ENCODE results near the gene XPO6. TPM values are rescaled to one million over a fixed set of nuclear protein-coding genes. Genes with fewer than 3 reads are reported as not detected.

XPO6 gene
- total RNA-seq, 4 donors from 2014 or later, result 69.0 to 90.8 (median 76.0) TPM

- no peak overlapping the region for H3K27ac ChIP-seq
- 59 to 74% methylated on average over 4 of the region's 4 CpGs for WGBS, 2 donors
- peaks cover 4 to 67% (median 19%) of the 10 kb centered on the region in 3 donors for H3K4me1 ChIP-seq
- no peaks in the 10 kb centered on the region for H3K27me3 ChIP-seq
- peaks cover 0 to 57% (median 11%) of the 10 kb centered on the region in 3 donors for H3K36me3 ChIP-seq
- intact Hi-C loops (cut with DNase I), result no loop called here
- DNase-seq, result no peak
- H3K9me3 ChIP-seq, result no peaks in the 10 kb centered on the region
- no peak for TF ChIP-seq CTCF (IDR thresholded peaks at IDR 0.05)
- TF ChIP-seq POLR2A (IDR thresholded peaks at IDR 0.05), result no peak
- no peak overlapping the region for H3K4me3 ChIP-seq
These were observed 2.9 kb downstream of the XPO6 start for GRCh38 chr16:28208824-28209223.

- no peak overlapping the region for H3K27ac ChIP-seq
- H3K4me1 ChIP-seq, result peaks cover 4 to 73% (median 19%) of the 10 kb centered on the region in 3 donors
- no peak for DNase-seq
- WGBS, 2 donors, result 89 to 90% methylated on average over 4 of the region's 4 CpGs
- H3K9me3 ChIP-seq, result no peaks in the 10 kb centered on the region
- TF ChIP-seq POLR2A (IDR thresholded peaks at IDR 0.05) (no peak), CTCF (IDR thresholded peaks at IDR 0.05) (no peak)
- no peaks in the 10 kb centered on the region for H3K27me3 ChIP-seq
- no peak overlapping the region for H3K4me3 ChIP-seq
- H3K36me3 ChIP-seq, result peaks cover 0 to 64% (median 11%) of the 10 kb centered on the region in 3 donors
- intact Hi-C loops (cut with DNase I), result no loop called here
These were observed 3.6 kb downstream of the XPO6 start for GRCh38 chr16:28208131-28208530.

DNA sequence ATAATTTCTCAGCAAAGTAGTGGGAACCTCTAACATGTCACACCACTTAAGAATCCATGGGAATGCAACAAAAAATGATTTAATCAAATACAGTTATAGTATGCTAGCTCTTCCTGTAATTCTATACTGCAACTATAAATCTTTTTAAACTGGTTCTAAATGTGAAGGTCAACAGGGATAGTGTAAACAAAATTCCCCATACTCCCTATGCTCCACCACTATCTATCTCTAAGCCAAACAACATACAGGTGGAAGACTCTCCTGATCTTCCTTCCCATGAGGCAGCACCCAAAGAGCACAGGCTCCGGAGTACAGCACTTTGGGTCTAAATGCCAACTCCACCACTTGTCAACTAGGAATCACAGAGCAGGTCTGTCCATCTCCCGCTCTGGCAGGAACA lies 4.4 kb downstream of the XPO6 start:
- Histone ChIP-seq H3K36me3 (peaks cover 0 to 71% (median 11%) of the 10 kb centered on the region in 3 donors), H3K4me1 (peaks cover 2 to 68% (median 17%) of the 10 kb centered on the region in 3 donors), H3K27ac (no peak overlapping the region), H3K9me3 (no peaks in the 10 kb centered on the region), H3K4me3 (no peak overlapping the region), H3K27me3 (no peaks in the 10 kb centered on the region)
- DNase-seq, result no peak
- no peak for TF ChIP-seq POLR2A (IDR thresholded peaks at IDR 0.05)
- no peak for TF ChIP-seq CTCF (IDR thresholded peaks at IDR 0.05)
- 89 to 100% methylated on average over 1 to 2 of the region's 2 CpGs for WGBS, 2 donors
- intact Hi-C loops (cut with DNase I), result no loop called here

DNA sequence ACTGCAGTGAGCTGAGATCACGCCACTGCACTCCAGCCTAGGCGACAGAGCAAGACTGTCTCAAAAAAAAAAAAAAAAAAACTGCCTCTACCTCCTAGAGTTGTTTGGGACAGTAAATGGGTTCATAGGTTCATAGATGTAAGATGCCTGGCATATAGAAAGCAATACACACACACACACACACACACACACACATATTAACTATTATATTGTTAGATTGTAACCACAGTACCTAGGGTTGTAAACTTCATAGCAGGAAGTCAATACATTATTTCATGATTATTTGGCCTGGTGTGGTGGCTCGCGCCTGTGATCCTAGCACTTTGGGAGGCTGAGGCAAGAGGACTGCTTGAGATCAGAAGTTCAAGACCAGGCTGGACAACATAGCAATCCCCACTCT lies 5.8 kb downstream of the XPO6 start:
- Histone ChIP-seq H3K36me3 (peaks cover 0 to 85% (median 11%) of the 10 kb centered on the region in 3 donors), H3K4me1 (peaks cover 0 to 61% (median 14%) of the 10 kb centered on the region in 3 donors), H3K27me3 (no peaks in the 10 kb centered on the region), H3K9me3 (no peaks in the 10 kb centered on the region), H3K27ac (no peak overlapping the region), H3K4me3 (no peak overlapping the region)
- intact Hi-C loops (cut with DNase I), result no loop called here
- DNase-seq, result no peak
- WGBS, 2 donors, result 96 to 100% methylated on average over 3 to 4 of the region's 4 CpGs
- TF ChIP-seq POLR2A (IDR thresholded peaks at IDR 0.05) (no peak), CTCF (IDR thresholded peaks at IDR 0.05) (no peak)

GRCh38 chr16:28205117-28205899 lies 6.5 kb downstream of the XPO6 start:
- Histone ChIP-seq H3K4me3 (no peak overlapping the region), H3K36me3 (peaks cover 0 to 92% (median 11%) of the 10 kb centered on the region in 3 donors), H3K27me3 (no peaks in the 10 kb centered on the region), H3K9me3 (no peaks in the 10 kb centered on the region), H3K27ac (no peak overlapping the region), H3K4me1 (peaks cover 0 to 54% (median 10%) of the 10 kb centered on the region in 3 donors)
- DNase-seq, result no peak
- WGBS, 2 donors, result 75 to 76% methylated on average over 5 to 6 of the region's 6 CpGs
- intact Hi-C loops (cut with DNase I), result no loop called here
- TF ChIP-seq POLR2A (IDR thresholded peaks at IDR 0.05) (no peak), CTCF (IDR thresholded peaks at IDR 0.05) (no peak)
